ENCODE results near the gene ESF1. TPM values are rescaled to one million over a fixed set of nuclear protein-coding genes. Genes with fewer than 3 reads are reported as not detected.
"Not testable (repeated sequence)": the region's sequence is repeated elsewhere in the genome, so short reads cannot be mapped to it uniquely, and the experiment has no call there.

The ESF1 gene
- total RNA-seq, 2 donors from 2014 or later: 9.9 to 11.0 TPM

- no peak for TF ChIP-seq CTCF (IDR thresholded peaks at IDR 0.05)
Measured at GRCh38 chr20:13739731-13740649, 44.7 kb downstream of the ESF1 start.

GRCh38 chr20:13738187-13738586 is 46.5 kb downstream of the ESF1 start:
- intact Hi-C loops (cut with DNase I); DNase-seq; H3K9me3 ChIP-seq; H3K27ac ChIP-seq; H3K27me3 ChIP-seq; H3K36me3 ChIP-seq; H3K4me3 ChIP-seq; H3K4me1 ChIP-seq; H3K9ac ChIP-seq (ENCODE audit: low read depth in 2 of 2, low read length in 2 of 2): not testable (repeated sequence)

More at GRCh38 chr20:13739731-13740649, 44.7 kb downstream of the ESF1 start:
- DNase-seq: no peak
- Histone ChIP-seq H3K9me3 (no peaks in the 10 kb centered on the region), H3K4me3 (no peak overlapping the region), H3K27me3 (no peaks in the 10 kb centered on the region), H3K9ac (ENCODE audit: low read depth in 2 of 2, low read length in 2 of 2) (no peak overlapping the region), H3K36me3 (no peaks in the 10 kb centered on the region), H3K27ac (no peak overlapping the region), H3K4me1 (no peaks in the 10 kb centered on the region)
- intact Hi-C loops (cut with DNase I): no loop called here

- no peak for TF ChIP-seq CTCF (IDR thresholded peaks at IDR 0.05)
- H3K4me1 ChIP-seq: no peaks in the 10 kb centered on the region
- no peaks in the 10 kb centered on the region for H3K27me3 ChIP-seq
- no peak overlapping the region for H3K4me3 ChIP-seq
- H3K9me3 ChIP-seq: no peaks in the 10 kb centered on the region
- no peak overlapping the region for H3K27ac ChIP-seq
- no peak overlapping the region for H3K9ac ChIP-seq (ENCODE audit: low read depth in 2 of 2, low read length in 2 of 2)
- no peak for DNase-seq
- H3K36me3 ChIP-seq: peaks cover 3% of the 10 kb centered on the region
- intact Hi-C loops (cut with DNase I): no loop called here
Measured at GRCh38 chr20:13736436-13737191, 48.1 kb downstream of the ESF1 start.

- Histone ChIP-seq H3K9ac (ENCODE audit: low read depth in 2 of 2, low read length in 2 of 2) (no peak overlapping the region), H3K27me3 (no peaks in the 10 kb centered on the region), H3K9me3 (no peaks in the 10 kb centered on the region), H3K27ac (no peak overlapping the region), H3K4me3 (no peak overlapping the region), H3K36me3 (peaks cover 3% of the 10 kb centered on the region), H3K4me1 (no peaks in the 10 kb centered on the region)
- no peak for DNase-seq
- intact Hi-C loops (cut with DNase I): no loop called here
- TF ChIP-seq CTCF (IDR thresholded peaks at IDR 0.05): no peak
Measured at GRCh38 chr20:13735826-13736225, 48.9 kb downstream of the ESF1 start.

GRCh38 chr20:13723011-13723410 is 61.7 kb downstream of the ESF1 start:
- Histone ChIP-seq H3K9ac (ENCODE audit: low read depth in 2 of 2, low read length in 2 of 2) (no peak overlapping the region), H3K4me1 (no peaks in the 10 kb centered on the region), H3K27me3 (no peaks in the 10 kb centered on the region), H3K4me3 (no peak overlapping the region), H3K36me3 (no peaks in the 10 kb centered on the region), H3K27ac (no peak overlapping the region), H3K9me3 (no peaks in the 10 kb centered on the region)
- DNase-seq: no peak
- intact Hi-C loops (cut with DNase I): no loop called here
- TF ChIP-seq CTCF (IDR thresholded peaks at IDR 0.05): no peak
